ENCODE measurements around the gene RNF148.

RNF148 gene, protein sequence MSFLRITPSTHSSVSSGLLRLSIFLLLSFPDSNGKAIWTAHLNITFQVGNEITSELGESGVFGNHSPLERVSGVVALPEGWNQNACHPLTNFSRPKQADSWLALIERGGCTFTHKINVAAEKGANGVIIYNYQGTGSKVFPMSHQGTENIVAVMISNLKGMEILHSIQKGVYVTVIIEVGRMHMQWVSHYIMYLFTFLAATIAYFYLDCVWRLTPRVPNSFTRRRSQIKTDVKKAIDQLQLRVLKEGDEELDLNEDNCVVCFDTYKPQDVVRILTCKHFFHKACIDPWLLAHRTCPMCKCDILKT

DNA sequence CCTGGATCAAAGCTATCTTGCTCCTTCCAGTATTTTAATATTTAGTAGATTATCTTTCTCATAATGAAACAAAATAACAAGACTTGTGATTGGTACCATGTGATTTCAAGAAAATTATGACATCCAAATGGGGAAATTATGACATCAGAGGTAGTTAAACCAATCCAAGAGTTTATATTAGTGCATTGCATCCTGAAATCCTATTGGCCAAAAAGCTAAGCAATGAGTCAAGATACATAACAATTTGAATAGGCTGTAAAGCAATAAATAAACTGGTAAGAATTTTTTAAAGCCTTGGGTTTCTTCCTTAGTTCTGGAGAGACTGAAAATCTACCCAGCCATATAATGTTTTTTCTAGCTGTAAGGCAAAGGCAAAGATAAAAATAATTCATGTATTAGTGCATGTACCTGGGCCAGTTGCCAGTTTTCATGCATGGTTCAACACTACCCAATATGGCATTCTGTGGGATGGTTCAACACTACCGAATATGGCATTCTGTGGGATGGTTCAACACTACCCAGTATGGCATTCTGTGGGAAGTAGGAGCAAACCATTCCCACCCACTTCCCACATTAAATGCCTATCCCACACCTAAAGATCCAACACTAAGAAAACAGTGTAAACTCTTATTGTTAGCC is at the start of gene RNF148:
TSS of gene RNF148 (minus strand) at position 51 of the 639 bp plus-strand sequence. CDS start 172 bp downstream, outside the sequence.
- no peak for DNase-seq

DNA sequence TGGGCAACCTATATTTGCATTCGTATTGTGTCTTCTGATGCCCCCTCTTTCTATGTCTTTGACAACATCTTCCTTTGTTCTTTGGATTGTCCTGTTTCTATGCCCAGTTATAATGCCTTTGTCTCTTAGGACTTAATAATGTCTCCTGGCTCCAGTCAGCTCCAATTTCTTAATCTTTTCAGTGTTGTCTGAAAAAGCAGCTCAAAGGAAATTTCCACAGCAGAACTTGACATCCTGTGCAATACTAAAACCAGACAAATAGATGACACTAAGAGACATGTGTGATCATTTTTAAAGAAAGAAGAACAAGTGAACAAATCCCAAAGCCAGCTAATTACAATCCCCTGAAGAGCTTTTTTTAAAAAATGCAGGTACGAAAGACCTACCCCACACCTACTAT is 47.7 kb upstream of the RNF148 start:
- DNase-seq = no peak

DNA sequence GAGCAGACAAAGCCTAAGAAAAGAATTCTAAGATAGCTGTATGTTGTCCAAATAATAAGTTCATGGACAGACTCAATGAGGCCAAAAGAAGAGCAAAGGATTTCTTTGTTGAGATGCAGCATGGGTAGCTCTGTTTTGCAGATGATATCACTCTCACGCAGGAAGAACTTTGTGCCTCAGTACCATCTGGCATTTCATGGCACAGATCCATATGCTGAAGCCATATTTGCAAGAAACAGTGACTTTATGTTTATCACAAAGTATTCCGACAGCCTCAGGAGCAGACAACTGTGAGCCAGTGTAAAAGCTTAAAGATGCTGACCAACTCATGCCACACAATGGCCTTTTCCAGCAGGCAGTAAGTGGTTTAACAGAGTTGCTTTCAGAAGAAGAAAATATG is 45.5 kb upstream of the RNF148 start:
- DNase-seq = no peak

DNA sequence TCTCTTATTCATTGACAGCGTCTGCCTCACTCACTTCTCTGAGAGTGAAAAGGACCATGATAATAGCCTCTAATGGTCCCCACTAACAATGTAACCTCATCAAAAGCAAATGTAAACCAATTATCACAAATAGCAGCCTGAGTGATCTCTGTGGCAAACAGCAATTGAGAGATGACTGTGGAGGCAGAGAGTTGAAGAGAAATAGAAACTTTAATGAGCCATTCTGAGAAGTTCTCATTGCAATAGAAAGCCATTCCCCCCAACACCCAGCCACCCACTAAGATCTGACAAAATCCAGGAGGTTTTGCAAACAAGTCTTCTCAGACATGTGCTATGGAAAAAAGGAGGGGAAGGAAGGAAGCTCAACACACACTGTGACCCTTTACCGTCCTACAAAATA is 44.2 kb upstream of the RNF148 start:
- no peak for DNase-seq

DNA sequence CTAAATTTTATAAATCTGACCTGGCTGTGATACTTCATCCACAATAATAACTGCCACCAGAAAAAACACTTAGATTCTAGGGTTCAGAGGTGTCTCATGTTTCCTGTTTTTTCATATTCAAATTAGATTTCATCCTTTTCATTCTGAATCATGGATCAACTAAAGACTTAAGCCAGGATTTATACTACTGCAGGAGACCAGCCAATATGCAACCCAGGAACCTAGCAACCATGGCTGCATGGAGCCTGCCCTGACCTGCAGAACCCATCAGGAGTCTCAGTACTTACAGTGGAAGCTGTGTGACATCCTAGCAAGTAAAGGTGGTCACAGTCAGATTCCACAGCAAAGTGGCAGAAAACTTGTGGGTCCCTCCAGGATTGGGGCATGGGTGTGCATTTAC is 40.5 kb upstream of the RNF148 start:
- no peak for DNase-seq

DNA sequence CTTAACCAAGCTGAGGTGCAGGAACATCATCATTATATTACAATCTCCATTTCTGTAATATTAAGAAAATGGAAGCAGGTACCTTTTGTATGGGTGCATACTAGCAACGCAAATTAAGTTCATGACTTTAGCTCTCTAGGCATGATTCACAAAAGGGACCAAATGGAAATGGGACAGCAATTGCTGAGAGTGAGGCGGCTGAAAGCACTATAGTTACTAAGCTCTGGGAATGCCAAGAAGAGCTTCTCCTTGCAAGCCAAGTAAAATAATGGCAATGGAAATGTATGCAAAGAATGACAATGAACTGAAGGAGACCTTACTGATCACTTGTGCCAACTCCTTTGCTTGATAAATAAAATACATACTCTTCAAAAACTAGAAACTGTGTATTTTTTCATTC is 36.2 kb upstream of the RNF148 start:
- DNase-seq = no peak

DNA sequence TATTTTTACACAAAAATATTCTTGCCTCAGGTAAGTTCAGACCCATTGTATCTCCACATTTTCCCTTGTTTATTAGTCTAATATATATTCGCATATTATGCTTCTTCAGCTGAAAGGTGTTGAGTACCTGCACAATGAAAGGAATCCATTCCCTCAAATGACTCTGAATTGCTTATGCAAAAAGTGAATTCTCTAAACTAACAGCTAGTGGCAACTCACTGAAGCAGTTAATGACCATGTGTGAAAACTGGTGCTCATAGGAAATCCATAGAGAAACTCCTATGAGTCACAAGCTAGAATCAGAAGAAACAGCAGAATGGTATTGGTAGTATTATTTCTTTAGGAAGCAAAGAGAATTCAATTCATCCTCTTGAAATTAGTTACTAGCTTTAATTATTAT is 33.5 kb upstream of the RNF148 start:
- no peak for DNase-seq

DNA sequence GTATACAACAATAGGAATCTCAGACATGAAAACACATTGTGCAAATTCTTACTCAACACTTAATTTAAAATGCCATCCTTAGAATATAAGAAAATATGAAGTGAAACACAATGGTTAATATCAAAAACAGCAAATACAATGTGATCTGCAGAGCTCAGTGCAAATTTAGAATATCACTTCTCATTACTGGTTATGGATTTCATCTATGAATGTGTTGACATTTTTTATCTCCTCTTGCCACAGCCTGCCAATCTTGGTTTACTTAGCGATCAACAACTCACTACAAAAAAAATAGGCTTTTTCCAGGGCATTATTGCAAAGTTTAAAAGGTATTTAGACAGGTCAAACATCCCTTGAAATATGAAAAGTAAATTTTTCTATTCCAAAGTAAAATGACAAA is 25.0 kb upstream of the RNF148 start:
- no peak for DNase-seq

DNA sequence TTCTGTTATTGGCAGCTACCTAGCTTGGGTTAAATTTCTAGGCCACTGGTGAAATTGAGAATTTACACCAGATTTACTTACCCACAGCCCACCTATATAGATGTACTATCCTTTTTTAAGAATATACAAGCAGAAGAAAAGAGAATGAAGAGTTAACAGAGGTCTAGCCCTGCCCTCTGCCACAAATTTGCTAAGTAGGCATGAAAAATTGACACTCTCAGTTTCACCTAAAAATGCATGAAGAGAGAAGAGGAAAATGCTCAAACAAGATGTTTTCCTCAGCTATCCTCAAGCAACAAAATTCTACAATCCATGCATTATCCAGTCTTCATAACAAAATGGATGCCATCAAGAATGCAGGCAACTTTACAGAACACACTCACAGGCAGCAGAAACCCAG is 24.6 kb upstream of the RNF148 start:
- no peak for DNase-seq

DNA sequence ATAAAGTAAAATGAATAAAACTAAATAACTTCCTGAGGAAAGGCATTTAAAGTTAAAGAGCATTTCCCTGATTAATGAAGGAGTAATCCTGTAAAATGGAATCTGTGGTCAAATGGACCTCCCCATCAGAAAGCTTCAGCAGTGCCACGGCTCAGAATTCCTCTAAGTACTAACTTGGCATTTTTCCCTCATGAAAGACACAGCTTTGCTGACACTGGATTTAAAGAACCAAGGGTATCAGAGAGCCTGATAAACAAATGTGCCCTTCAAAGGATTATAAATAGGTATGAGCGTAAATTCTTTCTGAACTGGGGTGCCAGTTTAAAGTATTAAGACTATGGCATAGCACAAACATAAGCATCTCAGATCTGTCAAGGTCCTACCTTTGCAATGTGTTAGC is 24.2 kb upstream of the RNF148 start:
- no peak for DNase-seq

DNA sequence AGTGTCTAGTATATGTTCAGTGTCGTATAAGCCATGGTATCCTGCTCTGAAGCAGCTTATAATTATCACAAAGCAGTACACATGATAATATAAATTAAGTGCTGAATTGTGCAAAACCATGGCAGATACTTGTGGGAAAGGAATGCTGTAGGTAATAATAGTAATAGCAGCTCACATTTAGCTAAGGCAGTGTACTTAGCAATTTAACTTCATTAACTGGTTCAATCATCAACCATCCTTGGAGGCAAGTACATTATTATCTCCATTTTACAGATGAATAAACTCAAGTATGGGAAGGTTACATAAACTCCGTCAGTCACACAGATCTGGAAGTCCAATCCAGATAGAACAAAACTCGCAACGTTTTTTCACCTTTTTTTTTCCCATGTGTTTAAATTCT is 21.6 kb upstream of the RNF148 start:
- no peak for DNase-seq

DNA sequence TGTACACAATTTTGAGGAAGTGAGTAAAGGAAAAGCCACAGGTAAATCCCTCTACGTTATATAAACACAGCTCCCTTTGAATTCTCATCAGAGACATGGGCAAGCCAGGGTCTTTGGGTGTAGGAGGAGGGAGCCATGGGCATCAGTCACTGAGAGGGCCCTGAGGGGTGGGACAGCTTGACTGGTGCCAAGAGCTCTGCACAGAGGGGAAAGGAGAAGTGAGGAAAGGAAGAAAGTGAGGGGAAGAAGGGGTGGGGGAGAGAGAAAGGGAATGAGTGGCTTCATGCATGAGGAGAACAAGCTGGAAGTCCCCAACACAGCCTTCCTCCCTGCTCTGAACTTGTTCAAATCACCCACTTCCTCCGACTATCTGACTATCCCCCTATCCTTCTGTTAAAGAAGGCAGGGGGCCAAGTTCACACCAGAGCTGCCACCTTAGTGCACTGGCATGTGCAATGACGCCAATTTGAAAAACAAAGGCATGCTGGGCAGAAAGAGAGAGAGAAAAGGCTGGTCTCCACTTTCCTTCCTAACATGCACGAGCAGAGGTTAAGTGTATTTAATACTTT is 16.4 kb upstream of the RNF148 start:
- no peak for DNase-seq

DNA sequence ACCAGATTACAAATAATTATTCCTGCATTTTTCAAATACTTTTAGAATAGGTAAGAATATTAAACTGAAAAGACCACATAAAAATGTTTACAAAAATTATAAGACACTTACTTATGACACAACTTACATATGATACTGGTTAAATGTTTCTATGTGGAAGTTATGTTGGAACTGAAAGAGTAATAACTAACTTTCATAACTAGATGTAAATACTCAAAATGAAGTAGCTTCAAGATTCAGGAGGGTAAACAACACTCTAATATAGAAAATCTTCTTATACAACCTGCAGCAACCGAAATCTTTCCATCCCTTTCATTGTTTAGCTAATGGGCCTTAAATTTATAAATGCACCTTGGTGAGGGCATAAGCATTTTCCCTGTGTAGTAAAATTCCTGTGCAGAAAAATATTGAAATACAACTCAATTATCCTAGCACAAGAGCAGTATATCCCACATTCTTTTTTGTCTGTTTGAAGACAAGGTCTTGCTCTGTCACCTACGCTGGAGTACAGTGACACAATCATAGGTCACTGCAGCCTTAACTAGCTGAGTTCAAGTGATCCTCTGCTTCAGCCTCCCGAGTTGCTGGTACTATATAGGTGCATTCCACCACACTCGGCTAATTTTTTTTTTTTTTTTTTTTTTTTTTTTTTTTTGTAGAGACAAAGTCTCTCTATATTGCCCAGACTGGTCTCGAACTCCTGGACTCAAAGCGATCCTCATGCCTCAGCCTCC is 14.8 kb upstream of the RNF148 start:
- no peak for DNase-seq

DNA sequence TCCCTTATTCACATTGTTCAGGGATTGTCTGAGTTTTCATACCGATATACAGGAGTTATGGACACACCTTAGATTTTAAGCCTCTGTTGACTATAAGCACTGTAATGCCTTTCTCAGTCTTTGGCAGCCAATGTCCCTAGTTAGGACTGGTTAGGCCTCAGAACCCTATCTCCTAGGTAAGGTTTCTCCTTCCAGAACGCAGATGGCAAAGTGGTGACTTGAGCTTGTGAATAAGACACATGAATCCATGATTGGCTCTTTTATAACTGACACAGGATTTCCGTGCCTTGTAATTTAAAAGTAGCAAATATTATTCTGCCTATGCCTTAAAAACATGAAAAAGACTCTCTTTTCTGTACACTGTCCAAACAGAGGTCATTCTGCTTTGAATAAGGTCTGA is 12.5 kb upstream of the RNF148 start:
- DNase-seq = no peak

DNA sequence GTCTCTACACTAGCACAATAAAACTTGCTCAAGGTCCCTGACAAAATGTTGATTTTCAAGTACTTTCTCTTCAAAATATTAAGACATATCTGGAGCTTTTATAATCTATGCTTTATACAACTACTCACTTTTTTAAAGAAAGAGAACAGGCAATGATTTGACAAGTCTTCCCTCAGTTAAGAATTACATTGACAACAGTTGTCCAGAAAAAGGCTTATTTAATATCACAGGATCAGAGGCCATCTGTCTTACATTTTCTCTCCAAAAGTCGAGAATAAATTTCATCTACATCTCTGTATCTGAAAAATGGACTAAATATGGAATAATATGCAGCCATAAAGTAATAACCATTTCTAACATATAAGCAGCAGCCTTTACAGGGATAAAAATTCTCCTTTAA is 8.2 kb upstream of the RNF148 start:
- no peak for DNase-seq

DNA sequence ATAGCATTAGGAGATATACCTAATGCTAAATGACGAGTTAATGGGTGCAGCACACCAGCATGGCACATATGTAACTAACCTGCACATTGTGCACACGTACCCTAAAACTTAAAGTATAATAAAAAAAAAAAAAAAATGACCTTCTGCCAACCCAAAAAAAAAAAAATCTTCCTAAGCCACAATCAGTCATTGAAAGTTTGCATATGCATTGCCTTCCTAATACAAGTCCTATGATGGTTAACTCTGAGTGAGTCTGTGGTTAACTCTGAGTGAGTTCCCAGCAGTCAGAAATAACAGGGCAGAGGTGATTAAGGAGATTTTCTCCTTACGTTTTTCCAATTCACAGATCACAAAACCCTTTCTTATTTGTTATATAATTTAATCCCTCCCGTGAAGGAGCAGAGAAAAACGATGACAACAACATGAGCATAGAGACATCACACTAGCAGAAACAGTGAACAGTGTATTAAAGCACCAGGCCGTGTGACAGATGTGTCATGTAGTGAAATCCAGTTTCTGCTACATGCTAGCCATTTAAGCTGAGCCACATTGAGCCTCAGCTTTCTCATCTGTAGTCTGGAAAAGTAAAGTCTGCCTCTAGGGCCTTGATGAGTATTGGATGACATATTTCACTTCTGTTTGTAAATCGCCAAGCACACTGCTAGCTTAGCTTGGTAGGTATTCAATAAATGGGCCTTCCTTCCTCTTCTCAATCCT is 7.4 kb upstream of the RNF148 start:
- no peak for DNase-seq

DNA sequence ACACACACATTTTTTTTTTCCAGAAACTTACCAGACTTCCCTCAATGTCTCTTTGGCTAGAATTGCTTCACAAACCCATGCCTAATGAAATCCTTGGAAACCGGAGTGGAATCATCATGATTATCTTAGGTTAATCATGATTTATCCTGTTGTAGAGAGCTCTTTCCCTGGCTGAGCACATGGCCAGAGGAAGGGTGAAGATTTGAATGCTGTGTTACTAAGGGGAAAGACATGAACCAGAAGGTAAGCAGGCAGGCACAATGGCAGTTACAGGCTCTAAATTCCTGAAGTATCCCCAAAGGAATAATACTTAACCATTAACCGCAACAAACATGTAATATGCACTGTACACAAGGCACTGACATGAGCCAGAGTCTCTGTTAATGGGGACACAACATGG is 4.1 kb upstream of the RNF148 start:
- DNase-seq = no peak

DNA sequence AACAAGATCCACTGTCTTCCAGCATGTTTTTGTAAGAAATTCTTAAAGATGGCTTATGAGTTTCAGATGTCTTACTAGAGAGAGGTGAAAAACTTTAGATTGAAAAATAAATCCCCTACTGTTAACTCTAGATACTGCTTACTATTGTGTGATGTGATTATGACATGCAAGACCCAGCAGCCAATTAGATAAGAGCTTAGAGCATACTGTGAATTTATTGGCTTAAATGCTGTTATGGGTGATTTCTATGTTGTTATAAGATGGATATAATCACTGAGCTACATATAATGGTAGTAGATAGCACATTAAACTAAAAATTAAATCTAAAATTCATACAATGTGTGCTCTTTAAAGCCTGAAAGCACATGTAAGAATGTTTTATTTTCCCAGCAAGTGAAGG is 3.7 kb downstream of the RNF148 start, which contains the start of gene RNF133:
TSS of gene RNF133 (minus strand) at position 101 of the 400 bp plus-strand sequence. CDS start 199 bp downstream, outside the sequence.
- DNase-seq = no peak

DNA sequence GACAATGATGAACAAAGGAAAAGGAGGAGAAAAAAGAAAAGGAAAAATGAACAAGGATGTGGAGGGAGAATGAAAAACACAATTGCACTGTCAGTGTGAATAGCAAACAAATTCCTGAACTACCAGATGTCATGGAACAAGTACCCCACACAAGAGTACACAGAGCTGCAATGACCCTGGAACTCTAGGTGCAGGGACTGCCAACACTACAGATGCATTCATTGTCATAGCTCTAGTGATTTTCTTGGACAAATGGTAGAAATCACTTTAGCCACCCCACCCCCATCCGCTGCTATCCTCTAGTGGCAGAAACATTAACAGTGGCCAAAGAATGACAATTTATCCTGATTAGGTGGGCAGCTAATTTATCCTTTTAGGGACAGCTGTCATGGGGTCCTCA is 6.9 kb downstream of the RNF148 start:
- DNase-seq = no peak

DNA sequence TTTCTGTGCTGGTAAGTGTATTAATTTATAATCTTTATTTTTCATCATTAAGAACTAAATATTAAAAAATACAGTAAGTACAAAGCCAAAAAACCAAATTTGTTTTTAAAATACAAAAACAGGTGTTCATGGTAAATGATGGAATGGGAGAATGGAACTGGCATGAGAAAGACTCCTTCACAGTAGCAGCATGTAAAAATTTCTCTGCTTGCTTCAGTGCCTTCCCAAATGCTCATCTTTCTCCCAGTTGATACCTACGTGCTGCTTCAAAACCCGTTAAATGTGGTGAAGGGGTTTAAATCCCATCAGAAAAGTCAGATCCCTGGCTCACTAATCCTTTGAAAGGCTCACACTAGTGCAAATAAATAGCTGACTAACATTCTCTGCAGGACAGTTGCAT is 8.0 kb downstream of the RNF148 start:
- no peak for DNase-seq

DNA sequence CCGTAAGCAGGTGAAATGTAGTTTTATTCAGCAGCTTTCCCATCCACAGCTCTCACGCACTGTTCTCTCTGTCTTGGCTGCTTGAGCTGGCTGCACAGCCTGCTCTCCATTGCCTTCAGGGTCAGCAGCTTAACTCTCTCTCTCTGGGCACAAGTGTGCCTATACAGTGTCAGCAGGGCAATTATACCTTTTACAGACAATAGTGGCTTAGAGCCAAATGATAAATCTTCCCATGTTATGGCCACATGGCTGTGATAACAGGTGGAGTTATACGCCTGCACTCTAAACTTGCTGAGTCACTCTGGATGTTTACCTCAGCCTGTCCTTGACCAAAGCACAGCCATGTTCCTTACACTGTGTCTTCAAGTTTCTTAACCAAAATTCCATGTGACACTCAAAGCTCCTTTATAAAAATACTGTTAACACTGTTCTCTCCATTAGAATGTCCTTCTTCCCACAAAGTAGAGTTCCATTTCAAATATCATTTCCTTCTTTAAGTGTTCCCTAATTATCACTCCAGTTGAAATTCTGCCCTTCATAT is 9.9 kb downstream of the RNF148 start:
- no peak for DNase-seq

DNA sequence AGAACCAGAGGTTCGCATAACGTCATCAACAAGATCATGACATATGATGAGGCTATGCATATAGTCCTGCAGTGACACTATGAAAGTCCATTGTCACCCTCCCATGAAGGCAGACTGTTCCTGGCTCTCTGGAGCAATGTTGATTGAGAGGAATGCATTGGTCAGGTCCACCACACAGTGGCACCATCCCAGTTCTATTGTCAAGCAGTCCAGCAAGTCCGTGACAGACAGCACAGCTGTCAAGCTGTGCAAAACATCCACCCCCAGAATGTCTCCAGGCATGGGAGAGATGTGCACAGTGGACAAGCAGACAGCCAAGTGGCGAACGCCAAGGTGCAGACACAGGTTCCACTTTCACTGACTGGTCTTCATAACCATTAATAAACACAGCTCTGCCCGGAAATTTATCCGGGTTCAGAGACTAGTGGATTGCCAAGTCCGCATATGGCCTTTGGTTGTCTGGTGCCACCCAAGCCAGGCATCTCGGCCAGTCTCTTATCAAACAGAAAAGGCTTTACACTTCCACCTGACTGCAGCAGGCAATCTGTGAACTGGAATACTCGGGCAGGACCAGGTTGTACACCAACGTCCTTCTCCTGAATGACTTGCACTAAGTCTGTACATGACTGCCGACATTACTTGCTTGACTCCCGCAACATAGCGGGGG is 11.0 kb downstream of the RNF148 start:
- DNase-seq = no peak
